ENCODE measurements around the gene TTC38. TPM values are rescaled to one million over a fixed set of nuclear protein-coding genes. Genes with fewer than 3 reads are reported as not detected.

Gene TTC38
- total RNA-seq, 1 donor from 2014 or later: 9.8 TPM

DNA sequence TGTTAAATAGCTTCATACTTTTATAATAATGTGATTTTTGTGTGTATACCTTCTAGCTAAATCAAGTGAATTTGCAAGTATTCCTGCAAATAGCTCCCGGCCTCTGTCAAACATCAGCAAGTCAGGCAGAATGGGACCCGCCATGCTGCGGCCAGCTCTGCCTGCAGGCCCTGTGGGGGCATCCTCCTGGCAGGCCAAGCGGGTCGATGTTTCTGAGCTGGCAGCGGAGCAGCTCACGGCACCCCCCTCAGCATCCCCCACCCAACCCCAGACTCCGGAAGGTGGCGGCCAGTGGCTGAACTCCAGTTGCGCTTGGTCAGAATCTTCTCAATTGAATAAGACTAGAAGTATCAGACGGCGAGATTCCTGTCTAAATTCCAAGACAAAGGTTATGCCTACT, 48.2 kb downstream of the TTC38 start:
- no peaks in the 10 kb centered on the region for H3K4me1 Mint-ChIP-seq
- intact Hi-C loops (cut with micrococcal nuclease): no loop called here
- ATAC-seq (ENCODE audit: low read depth): no peak

DNA sequence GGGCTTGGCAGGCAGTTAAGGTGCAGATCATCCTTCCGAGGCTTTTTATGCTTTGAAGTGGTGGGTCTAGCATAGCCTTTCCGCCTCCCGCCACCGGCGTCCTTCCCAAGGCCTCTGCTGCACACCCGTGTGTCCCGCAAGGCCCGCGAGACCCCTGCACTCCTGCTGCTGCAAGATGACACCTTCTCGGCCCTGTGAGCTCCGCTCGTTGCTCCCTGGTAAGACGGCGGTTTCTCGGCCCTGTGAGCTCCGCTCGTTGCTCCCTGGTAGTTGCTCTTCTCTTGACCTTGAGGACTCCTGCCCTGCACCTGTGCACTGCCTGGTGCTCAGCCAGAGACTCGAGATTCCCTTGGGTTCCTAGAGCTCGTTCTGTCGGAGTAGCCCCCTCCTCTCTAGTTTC, 49.8 kb downstream of the TTC38 start:
- Mint-ChIP-seq H3K9me3 (no peaks in the 10 kb centered on the region), H3K4me1 (no peaks in the 10 kb centered on the region), H3K27ac (no peak overlapping the region), H3K27me3 (no peaks in the 10 kb centered on the region), H3K36me3 (ENCODE audit: low read depth) (no peaks in the 10 kb centered on the region), H3K4me3 (no peak overlapping the region)
- ATAC-seq (ENCODE audit: low read depth) (no peak), DNase-seq (no peak)
- POLR2A ChIA-PET: no interaction called here
- TF ChIP-seq, protein P1, sequence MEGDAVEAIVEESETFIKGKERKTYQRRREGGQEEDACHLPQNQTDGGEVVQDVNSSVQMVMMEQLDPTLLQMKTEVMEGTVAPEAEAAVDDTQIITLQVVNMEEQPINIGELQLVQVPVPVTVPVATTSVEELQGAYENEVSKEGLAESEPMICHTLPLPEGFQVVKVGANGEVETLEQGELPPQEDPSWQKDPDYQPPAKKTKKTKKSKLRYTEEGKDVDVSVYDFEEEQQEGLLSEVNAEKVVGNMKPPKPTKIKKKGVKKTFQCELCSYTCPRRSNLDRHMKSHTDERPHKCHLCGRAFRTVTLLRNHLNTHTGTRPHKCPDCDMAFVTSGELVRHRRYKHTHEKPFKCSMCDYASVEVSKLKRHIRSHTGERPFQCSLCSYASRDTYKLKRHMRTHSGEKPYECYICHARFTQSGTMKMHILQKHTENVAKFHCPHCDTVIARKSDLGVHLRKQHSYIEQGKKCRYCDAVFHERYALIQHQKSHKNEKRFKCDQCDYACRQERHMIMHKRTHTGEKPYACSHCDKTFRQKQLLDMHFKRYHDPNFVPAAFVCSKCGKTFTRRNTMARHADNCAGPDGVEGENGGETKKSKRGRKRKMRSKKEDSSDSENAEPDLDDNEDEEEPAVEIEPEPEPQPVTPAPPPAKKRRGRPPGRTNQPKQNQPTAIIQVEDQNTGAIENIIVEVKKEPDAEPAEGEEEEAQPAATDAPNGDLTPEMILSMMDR (IDR thresholded peaks at IDR 0.05): no peak
- intact Hi-C loops (cut with micrococcal nuclease): no loop called here
- CTCF ChIA-PET: interaction anchor here (5.9 kb wide), 1 partner anchor 196 kb away, joined by 61 read pairs; no protein-coding TSS in a partner anchor

More for the DNA sequence above, 48.2 kb downstream of the TTC38 start:
- POLR2A ChIA-PET: no interaction called here
- TF ChIP-seq, protein P1 (IDR thresholded peaks at IDR 0.05): no peak
- Mint-ChIP-seq H3K36me3 (ENCODE audit: low read depth) (no peaks in the 10 kb centered on the region), H3K27me3 (no peaks in the 10 kb centered on the region), H3K27ac (no peak overlapping the region), H3K4me3 (no peak overlapping the region), H3K9me3 (no peaks in the 10 kb centered on the region)
- no peak for DNase-seq
- CTCF ChIA-PET: interaction anchor here (1.0 to 5.9 kb wide), 6 partner anchors 9 to 321 kb away, joined by 4 to 61 read pairs (median 6); no protein-coding TSS in a partner anchor

DNA sequence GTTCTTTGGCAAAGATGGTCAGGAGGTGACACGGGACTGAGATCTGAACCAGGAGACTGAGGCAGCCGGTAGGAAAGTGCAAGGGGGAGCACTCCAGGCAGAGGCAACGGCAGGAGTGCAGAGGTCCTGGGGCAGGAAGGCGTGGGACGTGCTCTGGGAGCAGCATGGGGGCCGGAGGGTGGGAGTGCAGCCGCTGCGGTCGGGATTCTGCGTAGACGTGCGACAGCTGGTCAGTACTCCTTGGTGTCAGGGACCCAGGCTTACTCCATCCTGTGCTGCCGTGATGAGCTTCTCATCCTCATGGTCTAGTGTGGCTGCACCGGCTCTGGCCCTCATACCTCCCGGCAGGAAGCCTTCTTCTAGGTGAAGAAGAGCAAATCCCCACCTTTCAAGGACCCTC, 50.8 kb downstream of the TTC38 start:
- ChIA-PET POLR2A (no interaction called here), CTCF (interaction anchor here (5.9 kb wide), 1 partner anchor 197 kb away, joined by 61 read pairs; no protein-coding TSS in a partner anchor)
- Mint-ChIP-seq H3K4me3 (no peak overlapping the region), H3K36me3 (ENCODE audit: low read depth) (no peaks in the 10 kb centered on the region), H3K27ac (no peak overlapping the region), H3K27me3 (no peaks in the 10 kb centered on the region), H3K4me1 (no peaks in the 10 kb centered on the region), H3K9me3 (no peaks in the 10 kb centered on the region)
- TF ChIP-seq, protein P1 (IDR thresholded peaks at IDR 0.05): no peak
- DNase-seq (no peak), ATAC-seq (ENCODE audit: low read depth) (no peak)
- intact Hi-C loops (cut with micrococcal nuclease): no loop called here

DNA sequence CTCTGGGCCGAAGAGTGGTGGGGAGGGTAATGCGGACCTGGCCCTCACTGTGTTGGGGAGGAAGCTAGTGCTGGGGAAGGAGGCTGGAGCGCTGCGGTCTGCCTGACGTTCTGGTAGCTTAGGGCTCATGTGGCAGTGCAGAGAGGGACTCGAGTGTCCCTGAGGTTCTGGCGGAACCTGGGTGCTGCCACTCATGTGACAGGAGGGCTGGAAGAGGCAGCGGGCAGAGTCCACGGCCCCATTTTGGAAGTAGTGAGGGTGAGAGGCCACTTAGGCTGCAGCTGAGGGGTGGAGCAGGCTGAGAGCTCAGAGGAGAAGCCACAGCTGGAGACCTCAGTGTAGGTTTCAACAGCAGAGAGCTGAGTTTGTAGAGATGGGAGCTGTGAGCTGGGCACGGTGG, 51.5 kb downstream of the TTC38 start:
- intact Hi-C loops (cut with micrococcal nuclease): no loop called here
- POLR2A ChIA-PET: no interaction called here
- no peaks in the 10 kb centered on the region for H3K36me3 Mint-ChIP-seq (ENCODE audit: low read depth)
- H3K9me3 Mint-ChIP-seq: no peaks in the 10 kb centered on the region
- ATAC-seq (ENCODE audit: low read depth): no peak
- TF ChIP-seq, protein P1 (IDR thresholded peaks at IDR 0.05): no peak
- no peaks in the 10 kb centered on the region for H3K4me1 Mint-ChIP-seq
- H3K4me3 Mint-ChIP-seq: no peak overlapping the region
- H3K27ac Mint-ChIP-seq: no peak overlapping the region
- DNase-seq: no peak
- CTCF ChIA-PET: interaction anchor here (5.9 kb wide), 1 partner anchor 197 kb away, joined by 61 read pairs; no protein-coding TSS in a partner anchor
- no peaks in the 10 kb centered on the region for H3K27me3 Mint-ChIP-seq

DNA sequence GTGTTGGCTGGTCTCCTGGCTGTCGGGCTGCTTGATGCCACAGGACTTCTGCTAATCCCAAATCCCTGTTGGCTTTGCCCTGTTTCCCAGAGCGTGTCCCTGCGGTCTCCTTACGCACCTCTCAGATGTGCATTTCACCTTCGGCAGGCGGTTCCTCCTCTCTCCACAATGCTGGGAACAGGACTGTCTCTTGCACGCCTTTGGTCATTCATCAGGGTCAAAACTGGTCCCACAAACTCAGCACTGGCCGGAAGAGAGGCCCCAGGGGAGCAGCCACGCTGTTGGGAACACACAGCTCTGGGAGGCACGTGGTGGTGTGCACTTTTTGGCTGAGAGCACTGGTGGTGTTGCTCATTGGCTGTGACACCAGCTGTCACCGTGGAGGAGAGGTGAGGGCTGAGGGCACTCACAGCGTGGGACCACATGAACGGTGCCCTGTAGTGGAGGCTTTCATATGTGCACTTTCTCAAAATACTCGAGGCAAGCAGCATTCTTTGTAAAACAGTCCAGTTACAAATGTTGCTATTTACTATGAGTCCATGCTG, 52.4 kb downstream of the TTC38 start:
- H3K27ac Mint-ChIP-seq: no peak overlapping the region

More for the DNA sequence above, 52.4 kb downstream of the TTC38 start:
- no peaks in the 10 kb centered on the region for H3K4me1 Mint-ChIP-seq
- no peaks in the 10 kb centered on the region for H3K27me3 Mint-ChIP-seq
- ChIA-PET CTCF (no interaction called here), POLR2A (no interaction called here)
- H3K9me3 Mint-ChIP-seq: no peaks in the 10 kb centered on the region
- TF ChIP-seq, protein P1 (IDR thresholded peaks at IDR 0.05): no peak
- no peak overlapping the region for H3K4me3 Mint-ChIP-seq
- no peaks in the 10 kb centered on the region for H3K36me3 Mint-ChIP-seq (ENCODE audit: low read depth)
- DNase-seq: no peak
- no peak for ATAC-seq (ENCODE audit: low read depth)
- intact Hi-C loops (cut with micrococcal nuclease): no loop called here

All from activated B cell treated with CpG ODN at 0.5 μM for 24 hours (primary cell).